ENCODE measurements around the gene PNLIPRP3.

The PNLIPRP3 gene

DNA sequence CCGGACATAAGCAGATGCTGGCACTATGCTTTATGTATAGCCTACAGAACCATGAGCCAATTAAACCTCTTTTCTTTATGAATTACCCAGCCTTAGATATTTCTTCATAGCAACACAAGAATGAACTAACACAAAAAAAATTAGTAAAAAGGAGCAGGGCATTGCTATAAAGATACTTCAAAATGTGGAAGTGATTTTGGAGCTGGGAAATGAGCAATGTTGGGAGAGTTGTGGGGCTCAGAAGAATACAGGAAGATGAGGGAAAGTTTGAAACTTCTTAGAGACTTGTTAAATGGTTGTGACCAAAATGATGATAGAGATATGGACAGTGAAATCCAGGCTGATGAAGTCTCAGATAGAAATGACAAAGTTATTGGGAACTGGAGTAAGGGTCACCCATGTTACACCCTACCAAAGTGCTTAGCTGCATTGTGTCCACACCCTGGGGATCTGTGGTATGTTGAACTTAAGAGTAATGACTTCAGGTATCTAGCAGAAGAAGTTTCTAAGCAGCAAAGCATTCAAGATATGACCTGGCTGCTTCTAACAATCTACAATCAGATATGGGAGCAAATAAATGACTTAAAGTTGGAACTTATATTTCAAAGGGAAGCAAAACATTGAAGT lies 24.2 kb downstream of the PNLIPRP3 start:
- no peak for DNase-seq

DNA sequence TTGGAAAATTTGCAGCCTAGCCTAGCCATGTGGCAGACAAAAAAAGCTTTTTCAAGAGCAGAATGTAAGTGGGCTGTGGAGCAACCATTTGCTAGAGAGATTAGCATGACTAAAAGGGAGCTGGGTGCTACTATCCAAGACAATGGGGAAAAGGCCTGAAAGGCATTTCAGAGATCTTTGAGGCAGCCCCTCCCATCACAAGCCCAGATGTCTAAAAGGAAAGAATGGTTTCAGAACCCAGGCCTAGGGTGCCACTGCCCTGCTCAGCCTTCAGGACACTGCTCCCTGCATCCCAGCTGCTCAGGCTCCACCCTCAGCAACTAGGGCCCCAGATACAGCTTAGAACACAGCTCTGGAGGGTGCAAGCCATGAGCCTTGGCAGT lies 24.7 kb downstream of the PNLIPRP3 start:
- DNase-seq, result no peak

DNA sequence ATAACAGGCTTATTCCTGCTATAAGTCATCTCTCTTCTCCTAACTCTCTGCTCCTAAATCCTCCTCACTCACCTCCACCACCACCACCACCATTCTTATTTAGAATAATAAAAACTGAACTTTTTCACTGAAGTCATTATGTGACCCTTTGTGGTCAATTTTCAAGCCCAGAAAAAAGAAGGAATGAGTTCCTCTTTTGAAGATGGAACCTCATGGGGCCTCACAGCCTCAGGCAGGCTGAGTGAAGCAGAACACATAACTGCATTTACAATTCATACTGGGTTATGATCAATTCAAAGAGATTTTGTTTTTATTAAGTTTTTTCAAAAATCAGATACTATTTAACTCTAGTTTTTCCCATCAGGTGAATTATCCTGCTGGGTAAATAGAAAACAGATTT lies 29.8 kb downstream of the PNLIPRP3 start:
- peak; percentile 19 for DNase-seq

DNA sequence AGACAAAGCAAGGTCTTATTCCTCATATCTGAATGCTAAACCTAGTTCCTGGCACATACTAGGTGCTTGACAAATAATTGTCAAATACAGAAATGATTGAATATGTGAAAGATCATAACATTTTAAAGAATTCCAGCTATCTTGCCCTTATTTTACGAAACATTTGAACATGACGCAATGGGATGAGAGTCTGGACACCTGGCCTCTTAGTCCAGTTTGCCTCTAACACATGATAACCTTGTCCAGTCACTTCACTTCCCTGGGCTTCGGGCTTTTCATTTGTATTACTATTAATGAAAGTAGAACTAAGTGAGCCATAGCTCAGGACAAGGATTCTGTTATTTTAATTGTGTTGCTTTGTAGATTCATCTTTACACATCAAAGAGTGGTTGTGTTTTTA lies 32.6 kb downstream of the PNLIPRP3 start:
- no peak for DNase-seq

DNA sequence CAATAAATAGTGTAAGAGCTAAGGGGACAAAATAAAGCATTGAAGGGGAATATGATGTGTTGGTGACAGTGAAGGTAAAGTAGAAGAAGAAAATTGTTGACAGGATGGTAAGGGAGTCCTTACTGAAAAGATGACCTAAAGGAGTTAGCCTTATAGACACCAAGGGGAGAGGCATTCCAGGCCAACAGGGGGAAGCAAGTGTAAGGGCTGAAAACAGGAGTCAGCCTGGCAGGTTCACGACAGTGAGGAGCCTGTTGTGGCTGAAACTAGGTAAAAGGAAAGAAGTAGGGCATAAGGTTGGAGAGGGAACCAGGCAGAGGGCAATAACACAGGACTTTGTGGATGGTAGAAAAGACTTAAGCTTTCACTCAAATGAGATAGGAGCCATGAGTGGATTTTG lies 34.0 kb downstream of the PNLIPRP3 start:
- DNase-seq, result no peak

DNA sequence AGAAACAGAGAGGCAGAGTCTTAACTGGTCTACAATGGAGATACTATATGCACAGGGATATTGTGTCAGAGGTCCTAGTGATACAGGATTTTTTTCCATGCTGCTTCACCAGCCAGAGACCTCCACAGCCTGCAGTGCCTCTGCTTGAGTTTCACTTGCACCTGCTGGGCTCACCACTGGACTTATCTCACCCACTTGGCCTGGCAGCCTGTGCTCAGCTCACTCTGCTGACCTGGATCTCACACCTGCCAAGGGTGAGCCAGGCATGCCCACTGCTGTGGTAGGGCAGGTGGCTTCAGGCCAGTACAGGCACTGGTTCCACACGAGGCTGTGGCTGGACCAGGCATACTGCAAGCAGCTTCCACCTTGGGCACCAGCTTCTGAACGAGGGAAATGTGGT lies 36.6 kb downstream of the PNLIPRP3 start:
- DNase-seq, result no peak

DNA sequence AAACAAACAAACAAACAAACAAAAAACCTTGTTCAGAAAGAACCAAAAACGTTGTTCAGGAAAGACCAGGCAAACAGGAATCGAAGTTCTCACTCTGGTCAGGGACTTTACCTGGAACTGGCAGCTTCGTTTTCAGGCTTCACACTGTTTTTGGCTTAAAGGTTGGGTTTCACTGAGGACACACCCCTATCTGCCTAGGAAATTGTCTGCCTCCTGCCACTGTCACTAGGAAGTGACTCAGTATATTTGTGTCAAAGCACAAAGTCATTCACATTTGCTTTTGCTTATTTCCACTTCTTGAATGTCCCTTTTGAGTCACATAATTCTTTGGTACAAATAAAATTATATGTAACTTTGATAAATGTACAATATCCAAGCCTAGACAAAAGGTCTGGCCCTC lies 37.9 kb downstream of the PNLIPRP3 start:
- DNase-seq, result peak; percentile 64

DNA sequence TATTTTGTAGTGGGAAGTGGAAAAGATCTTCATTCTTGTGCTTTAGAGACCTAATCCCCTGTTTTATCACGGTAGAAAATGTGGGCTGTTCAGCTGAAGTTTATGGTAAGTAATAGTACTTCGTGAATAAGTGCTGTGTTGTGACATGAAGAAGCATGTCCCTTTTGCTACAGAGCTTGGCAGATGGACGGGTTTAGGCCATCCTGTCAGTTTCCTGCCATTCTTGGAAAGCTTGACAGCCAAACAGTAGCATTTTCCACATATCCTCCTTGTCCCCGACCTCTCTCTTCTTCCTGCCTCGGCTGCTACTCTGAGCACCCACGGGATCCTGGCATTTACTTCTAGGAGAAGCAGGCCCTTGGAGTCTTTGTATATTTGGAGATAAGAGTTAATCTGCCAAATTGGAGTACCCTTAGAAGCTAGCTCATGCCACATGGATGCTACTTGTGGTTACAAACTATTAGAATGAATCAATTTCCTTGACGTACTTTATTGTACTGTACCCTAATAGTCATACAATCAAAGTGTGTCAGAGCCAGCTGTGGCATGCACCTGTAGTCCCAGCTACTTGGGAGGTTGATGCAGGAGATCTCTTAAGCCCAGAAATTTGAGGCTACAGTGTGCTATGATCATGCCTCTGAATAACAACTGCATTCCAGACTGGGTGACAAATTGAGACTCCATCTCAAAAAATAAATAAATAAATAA lies 39.2 kb downstream of the PNLIPRP3 start:
- no peak for DNase-seq

DNA sequence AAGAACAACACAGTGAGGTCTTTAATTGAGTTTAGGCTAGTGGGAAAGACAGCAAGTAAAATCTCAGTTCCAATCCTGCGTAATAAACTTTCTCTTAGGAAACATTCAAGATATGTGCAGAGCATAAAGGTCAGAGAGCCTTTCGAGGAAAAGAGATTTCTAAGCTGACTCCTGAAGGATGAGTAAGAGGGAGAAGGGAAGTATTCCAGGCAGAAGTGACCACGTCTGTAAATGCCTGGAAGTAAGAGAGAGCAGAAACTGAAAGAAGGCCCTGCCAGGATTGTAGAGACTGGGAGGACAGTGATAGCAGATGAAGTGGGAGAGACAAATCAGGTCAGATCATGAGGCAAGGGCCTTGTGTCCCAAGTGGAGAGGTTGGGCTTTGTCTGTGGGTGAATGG lies 41.8 kb downstream of the PNLIPRP3 start:
- DNase-seq, result no peak

DNA sequence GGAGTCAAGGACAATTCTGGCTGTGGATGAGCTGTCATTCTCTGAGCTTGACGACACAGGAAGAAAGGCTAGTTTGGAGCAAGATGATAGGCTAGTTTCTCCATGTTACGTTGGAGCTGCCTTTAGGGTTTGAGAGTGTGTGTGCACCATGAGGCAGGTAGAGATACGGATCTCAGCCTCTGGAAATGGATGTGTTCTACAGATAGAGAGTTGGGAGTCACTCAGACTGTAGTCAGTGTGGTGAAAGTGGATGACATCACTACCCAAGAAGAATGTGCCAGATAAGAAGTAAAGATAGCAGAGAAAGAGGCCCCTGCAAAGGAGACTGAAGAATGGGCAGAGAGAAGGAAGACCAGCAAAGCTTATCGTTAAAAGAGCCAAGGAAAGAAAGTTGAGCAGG lies 42.4 kb downstream of the PNLIPRP3 start:
- peak; percentile 52 for DNase-seq

DNA sequence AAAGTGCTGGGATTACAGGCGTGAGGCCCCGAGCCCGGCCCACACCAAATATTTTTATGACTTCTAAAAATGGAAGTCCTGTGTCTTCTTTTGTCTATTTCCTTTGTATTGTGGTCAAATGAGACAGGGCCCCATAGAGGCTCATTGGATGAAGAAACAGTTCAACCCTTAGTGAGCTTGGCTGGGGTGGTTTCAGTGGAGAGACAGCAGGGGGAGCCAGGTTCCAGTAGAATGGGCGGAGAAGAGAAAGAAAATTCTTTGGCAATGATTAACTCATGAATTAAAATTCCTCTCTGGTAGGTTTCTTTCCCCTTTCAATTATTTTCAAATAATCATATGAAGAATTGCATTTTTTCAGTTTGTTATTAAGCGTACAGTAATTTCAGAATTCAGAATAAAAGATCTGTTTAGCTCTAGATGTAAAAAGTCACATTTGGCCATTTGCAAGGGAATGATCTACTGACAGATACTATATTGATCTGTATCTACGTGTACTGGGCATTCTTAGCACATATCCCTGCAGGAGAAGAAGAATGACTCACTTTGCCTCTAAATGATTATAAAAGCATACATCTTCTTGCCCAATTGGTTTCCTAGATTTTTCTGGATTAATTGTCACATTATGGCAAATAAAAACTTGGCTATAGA lies 43.2 kb downstream of the PNLIPRP3 start:
- DNase-seq, result peak; percentile 68

DNA sequence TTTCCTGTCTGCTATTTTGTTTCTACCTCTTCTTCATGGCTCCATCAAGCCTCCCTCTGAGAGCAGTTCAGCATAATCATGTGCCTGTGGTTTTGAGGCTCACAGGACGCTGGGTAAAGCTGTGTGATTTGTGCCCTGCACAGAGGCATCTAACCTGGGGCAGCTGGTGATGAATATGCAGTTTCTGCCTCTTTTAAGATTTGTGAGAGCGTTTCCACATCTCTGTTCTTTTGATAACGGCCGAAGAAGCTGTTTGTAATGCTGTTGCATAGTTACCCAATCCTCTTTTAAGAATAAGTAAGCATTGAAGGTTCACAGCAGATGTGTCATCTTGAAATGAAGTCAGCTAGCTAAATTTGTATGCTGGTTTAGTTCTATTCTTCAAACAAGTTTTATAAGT lies 45.2 kb downstream of the PNLIPRP3 start:
- peak; percentile 68 for DNase-seq

DNA sequence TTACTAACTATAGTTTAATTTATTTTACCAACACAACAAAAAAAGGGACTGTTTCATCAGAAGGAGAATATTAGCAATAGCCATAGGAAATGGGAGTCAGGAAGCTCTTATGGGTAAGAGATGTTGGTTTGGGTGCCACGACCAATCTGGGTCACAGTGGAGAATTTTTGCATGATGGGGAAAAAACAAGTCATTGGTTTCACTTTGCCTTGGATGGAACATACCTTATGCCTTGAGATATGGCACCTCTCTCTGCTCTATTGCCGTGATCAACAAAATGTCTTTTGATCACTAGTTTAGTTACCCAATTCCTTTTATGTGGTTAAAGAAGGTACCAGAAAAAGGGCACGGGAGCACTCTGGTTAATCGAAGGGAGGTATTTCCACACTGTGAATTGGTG lies 48.2 kb downstream of the PNLIPRP3 start:
- no peak for DNase-seq

DNA sequence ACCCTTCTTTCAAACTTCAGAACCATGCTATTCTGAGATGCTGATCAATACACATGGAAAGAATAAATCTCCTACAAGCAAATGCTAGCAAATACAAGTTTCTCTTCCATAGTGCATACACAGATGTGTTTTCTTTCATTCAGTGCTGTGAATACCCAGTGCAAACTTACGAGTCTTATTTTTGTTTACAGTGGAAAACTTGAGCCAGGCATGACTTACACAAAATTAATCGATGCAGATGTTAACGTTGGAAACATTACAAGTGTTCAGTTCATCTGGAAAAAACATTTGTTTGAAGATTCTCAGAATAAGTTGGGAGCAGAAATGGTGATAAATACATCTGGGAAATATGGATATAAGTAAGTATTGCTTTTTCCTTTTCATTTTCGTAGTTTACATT lies 48.8 kb downstream of the PNLIPRP3 start:
- DNase-seq, result no peak

DNA sequence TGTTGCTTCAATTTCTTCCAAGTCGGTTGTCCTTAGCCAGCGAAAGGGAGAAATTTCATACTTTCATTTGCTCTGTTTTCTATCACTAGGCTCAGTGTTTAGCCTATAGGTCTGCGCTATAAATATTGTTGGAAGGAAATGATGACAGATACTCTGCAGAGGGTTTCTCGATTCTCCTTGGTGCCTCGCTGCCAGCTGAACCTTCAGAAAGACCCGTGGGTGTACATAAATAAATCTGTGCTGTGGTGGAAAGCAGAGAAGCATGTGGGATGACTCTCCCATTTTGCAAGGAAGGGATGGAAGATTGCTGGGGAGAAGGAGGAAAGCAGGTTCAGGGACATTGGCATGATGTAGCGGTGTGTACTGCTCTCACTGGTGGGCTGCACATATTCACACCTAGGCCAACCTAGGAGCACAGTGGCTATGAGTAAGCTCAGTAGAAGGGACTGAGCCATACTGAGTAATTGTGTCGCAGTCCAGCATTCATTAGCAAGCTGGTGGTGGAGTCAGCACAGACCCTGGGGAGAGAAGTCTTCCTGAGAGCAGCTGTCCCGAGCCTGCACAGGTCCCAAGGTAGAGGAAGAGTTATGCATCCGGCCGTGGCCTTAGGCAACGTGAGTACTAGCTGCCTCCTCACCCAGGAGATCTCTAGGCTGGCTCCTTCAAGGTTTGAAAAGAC lies 50.5 kb downstream of the PNLIPRP3 start:
- DNase-seq, result no peak

DNA sequence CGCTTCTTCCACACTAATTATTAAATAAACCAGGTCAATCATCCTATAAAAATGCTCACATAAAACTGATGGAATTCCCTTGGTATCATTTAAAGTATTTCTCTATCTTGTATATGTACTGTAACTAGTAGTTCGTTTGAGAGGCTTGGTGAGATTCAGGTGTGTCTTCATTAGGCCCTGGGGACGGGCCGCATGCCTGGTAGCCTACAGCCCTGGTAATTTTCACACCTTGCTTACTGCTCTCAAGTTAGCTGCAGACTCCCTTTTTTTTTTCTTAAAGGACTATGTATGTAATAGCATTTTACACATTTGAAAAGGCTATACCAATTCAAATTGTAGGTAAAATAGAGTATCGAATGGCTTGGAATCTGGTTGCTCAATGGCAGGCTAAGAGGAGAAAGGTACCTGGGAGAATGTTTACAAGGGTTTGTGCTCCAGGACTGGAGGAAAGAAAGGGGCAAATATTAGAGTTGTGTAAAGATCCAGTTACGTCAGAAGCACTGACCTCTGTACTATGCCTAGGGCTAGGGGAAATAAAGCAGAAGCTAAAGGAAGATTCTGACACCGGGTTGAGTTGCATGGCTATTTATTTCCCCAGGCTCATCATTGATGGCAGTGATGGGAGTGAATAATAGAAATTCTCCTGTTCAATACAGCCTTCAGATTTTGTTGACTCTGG lies 59.3 kb downstream of the PNLIPRP3 start:
- DNase-seq, result no peak

DNA sequence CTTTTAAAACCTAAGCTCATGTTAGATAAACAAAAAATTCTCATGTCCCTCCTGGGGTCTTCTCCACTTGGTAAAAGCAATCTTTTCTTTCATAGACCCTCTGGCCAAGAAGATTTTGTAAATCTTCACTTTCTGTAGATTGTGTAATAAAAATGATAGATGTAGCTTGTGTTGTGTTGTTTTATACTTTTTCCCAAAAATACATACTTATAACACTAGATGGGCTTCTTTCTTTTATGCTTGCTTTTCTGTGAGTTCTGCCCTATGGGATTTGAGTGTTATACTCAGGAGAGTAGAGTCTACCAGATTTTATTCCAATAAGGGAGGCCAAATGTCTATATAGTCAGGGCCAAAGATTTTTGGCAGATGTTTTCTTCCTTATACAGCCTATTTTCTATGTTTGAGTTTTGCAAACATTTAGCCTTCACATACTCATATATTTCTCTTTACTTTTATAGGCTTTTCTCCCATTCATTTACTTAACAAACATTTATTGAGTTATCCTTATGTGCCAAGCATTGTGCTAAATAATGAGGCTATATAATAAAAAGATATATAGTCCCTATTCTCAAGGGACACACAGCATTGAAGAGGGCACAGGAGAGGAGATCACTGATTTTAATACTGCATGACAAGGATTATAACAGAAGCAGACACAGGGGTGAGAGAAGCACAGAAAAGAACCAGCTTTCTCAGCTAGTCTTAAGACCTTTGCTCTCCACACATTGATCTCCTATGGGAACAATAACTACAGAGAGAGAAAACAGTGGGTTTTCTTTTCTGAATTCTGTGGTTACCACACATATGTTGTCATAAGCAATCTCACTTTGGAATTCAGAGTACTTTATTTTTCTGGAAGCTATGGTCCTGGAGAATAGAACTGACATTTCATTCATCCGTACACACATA lies 60.1 kb downstream of the PNLIPRP3 start:
- DNase-seq, result no peak

DNA sequence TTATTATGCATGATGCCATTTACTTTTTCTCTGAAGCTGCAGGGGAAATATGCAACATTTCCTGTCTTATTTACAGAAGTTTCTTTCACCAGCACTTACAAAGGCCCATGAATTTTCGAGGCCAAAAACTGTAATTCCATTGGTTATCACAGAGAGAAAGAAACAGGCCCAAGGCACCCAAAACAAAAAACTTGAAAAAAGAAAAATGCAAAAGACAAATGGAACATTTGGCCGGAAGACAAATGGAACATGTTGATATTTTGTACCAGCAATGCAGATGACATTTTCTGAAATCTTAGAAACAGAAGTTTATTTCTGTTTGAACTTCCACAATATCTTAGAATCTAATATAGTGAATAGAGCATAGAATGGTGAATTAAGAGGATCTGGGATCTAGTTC lies 61.8 kb downstream of the PNLIPRP3 start:
- DNase-seq, result no peak

DNA sequence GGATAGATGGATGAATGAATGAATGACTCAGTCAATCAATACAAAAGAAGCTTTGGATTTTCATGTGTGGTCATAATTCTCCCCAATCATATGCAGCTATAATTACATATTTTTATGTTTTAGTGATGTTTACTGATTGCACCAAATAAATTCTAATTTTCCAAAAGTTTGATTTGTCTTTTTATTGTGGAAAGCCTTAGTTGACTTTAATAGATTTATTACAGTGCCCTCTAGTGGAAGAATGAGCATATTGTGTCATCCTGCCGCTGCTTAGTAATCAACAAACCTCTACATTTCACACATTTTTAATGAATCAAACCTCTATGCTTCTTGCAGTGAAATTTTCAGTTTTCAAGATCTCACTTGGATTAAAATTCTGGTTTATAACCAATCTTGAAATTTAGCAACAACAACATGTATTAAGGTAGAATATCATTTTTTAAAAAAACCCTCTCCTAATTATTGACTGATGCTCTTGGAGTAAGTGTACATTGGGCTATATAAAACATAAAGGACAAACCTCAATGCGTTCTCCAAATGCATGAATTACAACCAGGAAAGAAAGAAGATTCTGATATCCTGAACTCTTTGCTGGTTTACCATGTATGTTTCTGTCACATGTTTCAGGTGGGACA lies 62.5 kb downstream of the PNLIPRP3 start:
- peak; percentile 78 for DNase-seq

DNA sequence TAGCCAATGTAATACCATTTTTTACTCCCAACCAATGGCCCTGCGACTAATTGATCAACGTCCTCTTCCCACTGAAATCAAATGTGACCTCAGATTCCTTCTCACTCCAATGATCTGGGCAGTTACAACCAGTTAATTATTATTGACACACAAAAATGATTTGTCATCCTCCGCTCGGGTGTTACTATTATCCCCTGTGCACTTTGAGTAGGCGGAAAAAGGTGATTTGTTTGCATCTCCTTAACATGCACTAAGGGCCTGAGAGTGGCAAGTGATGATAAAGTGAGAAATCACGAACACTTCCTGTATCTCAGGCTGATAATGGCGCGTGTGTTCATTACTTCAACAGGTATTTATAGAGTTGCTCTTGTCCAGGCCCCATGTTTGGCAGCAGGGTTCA lies 77.1 kb downstream of the PNLIPRP3 start:
- no peak for DNase-seq

DNA sequence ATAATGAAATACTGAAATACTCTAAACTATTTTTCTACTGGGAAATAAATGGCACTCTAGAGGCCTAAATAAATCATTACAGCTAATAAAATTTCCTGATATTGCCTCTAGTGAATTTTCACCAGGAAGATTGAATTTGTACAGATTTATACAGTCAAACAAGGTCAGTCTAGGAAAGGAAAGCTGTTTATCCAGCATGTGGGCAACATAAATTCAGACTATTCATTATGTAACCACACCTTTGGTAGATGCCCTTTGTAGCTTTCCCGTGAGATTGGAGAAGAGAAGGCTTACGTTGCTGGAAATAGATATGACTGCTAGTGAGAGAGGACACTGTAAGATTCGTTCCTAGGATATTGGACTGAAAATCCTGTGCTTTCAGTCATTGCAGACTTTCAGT lies 82.9 kb downstream of the PNLIPRP3 start:
- DNase-seq, result no peak

DNA sequence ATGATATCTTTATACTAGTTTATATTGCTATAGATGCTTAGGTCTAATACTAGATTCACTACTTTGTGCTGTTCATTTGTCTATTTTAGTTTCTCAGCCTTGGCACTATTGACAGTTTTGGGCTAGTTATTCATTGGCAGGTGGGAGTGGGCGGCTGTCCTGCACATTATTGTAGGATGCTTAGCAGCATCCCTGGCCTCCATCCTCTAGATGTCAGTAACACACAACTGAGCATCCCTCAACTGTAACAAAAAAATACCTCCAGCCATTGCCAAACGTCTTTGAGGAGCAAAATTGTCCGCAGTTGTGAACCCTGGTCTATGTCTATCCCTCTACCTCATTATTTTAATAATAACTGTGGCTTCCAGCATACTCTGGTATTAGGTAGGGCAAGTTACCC lies 83.7 kb downstream of the PNLIPRP3 start:
- DNase-seq, result no peak
